Measurements from ENCODE around the gene TOM1L1. TPM values are rescaled to one million over a fixed set of nuclear protein-coding genes. Genes with fewer than 3 reads are reported as not detected.

The TOM1L1 gene
- total RNA-seq, 6 experiments from 2014 or later = 15.4 to 26.0 (median 21.7) TPM

- no peak for DNase-seq
- no peaks in the 10 kb centered on the region for H3K4me1 Mint-ChIP-seq (ENCODE audit: low read depth)
- TF ChIP-seq CTCF (IDR thresholded peaks at IDR 0.05) = no peak
- H3K9me3 Mint-ChIP-seq = peaks cover 23% of the 10 kb centered on the region
- H3K27ac Mint-ChIP-seq = no peak overlapping the region
- no peak overlapping the region for H3K4me3 Mint-ChIP-seq
- no peaks in the 10 kb centered on the region; the same call in 1 of the 2 replicates for H3K27me3 Mint-ChIP-seq (ENCODE audit: insufficient read depth)
- H3K36me3 Mint-ChIP-seq (ENCODE audit: low read depth) = peaks cover 50% of the 10 kb centered on the region
These were observed 16.1 kb downstream of the TOM1L1 start for GRCh38 chr17:54916721-54917120.

- Mint-ChIP-seq H3K27me3 (ENCODE audit: insufficient read depth) (no peaks in the 10 kb centered on the region; the same call in 1 of the 2 replicates), H3K4me1 (ENCODE audit: low read depth) (no peaks in the 10 kb centered on the region)
These were observed 18.8 kb downstream of the TOM1L1 start for GRCh38 chr17:54919425-54919824.

GRCh38 chr17:54920819-54921218 is 20.2 kb downstream of the TOM1L1 start:
- H3K9me3 Mint-ChIP-seq = peaks cover 20% of the 10 kb centered on the region
- no peak for TF ChIP-seq CTCF (IDR thresholded peaks at IDR 0.05)
- H3K27ac Mint-ChIP-seq = no peak overlapping the region
- no peaks in the 10 kb centered on the region; the same call in 1 of the 2 replicates for H3K27me3 Mint-ChIP-seq (ENCODE audit: insufficient read depth)
- H3K4me3 Mint-ChIP-seq = no peak overlapping the region
- H3K4me1 Mint-ChIP-seq (ENCODE audit: low read depth) = no peaks in the 10 kb centered on the region
- DNase-seq = no peak
- H3K36me3 Mint-ChIP-seq (ENCODE audit: low read depth) = peaks cover 40% of the 10 kb centered on the region

More at GRCh38 chr17:54919425-54919824, 18.8 kb downstream of the TOM1L1 start:
- TF ChIP-seq CTCF (IDR thresholded peaks at IDR 0.05) = no peak
- no peak overlapping the region for H3K4me3 Mint-ChIP-seq
- H3K36me3 Mint-ChIP-seq (ENCODE audit: low read depth) = peaks cover 45% of the 10 kb centered on the region
- no peak for DNase-seq
- H3K9me3 Mint-ChIP-seq = peaks cover 23% of the 10 kb centered on the region
- H3K27ac Mint-ChIP-seq = no peak overlapping the region

- H3K27ac Mint-ChIP-seq = no peak overlapping the region
- no peak for TF ChIP-seq CTCF (IDR thresholded peaks at IDR 0.05)
- no peak overlapping the region for H3K4me3 Mint-ChIP-seq
- no peaks in the 10 kb centered on the region for H3K27me3 Mint-ChIP-seq (ENCODE audit: insufficient read depth)
- peaks cover 18% of the 10 kb centered on the region for H3K36me3 Mint-ChIP-seq (ENCODE audit: low read depth)
- no peaks in the 10 kb centered on the region for H3K9me3 Mint-ChIP-seq
- no peaks in the 10 kb centered on the region for H3K4me1 Mint-ChIP-seq (ENCODE audit: low read depth)
- no peak for DNase-seq
These were observed 23.8 kb downstream of the TOM1L1 start for GRCh38 chr17:54924405-54924804.

GRCh38 chr17:54927525-54927924 is 26.9 kb downstream of the TOM1L1 start:
- H3K4me1 Mint-ChIP-seq (ENCODE audit: low read depth) = no peaks in the 10 kb centered on the region
- H3K27ac Mint-ChIP-seq = no peak overlapping the region
- H3K36me3 Mint-ChIP-seq (ENCODE audit: low read depth) = peaks cover 28% of the 10 kb centered on the region
- H3K27me3 Mint-ChIP-seq (ENCODE audit: insufficient read depth) = no peaks in the 10 kb centered on the region
- no peaks in the 10 kb centered on the region for H3K9me3 Mint-ChIP-seq
- no peak for TF ChIP-seq CTCF (IDR thresholded peaks at IDR 0.05)
- no peak overlapping the region for H3K4me3 Mint-ChIP-seq
- no peak for DNase-seq

- H3K36me3 Mint-ChIP-seq (ENCODE audit: low read depth) = peaks cover 29% of the 10 kb centered on the region
- DNase-seq = no peak
- no peak overlapping the region for H3K4me3 Mint-ChIP-seq
- no peak overlapping the region for H3K27ac Mint-ChIP-seq
- H3K27me3 Mint-ChIP-seq (ENCODE audit: insufficient read depth) = no peaks in the 10 kb centered on the region
- no peaks in the 10 kb centered on the region for H3K9me3 Mint-ChIP-seq
- H3K4me1 Mint-ChIP-seq (ENCODE audit: low read depth) = no peaks in the 10 kb centered on the region
- no peak for TF ChIP-seq CTCF (IDR thresholded peaks at IDR 0.05)
These were observed 32.1 kb downstream of the TOM1L1 start for GRCh38 chr17:54932711-54933110.
